Colonic mucosa (tissue), 4 donors: ENCODE results near the gene ATP5F1D. TPM values are rescaled to one million over a fixed set of nuclear protein-coding genes. Genes with fewer than 3 reads are reported as not detected.

Experiments used
- DNase-seq: peaks from one replicate; pipeline ENCODE4 v3.0.0-alpha.2; 2020
- H3K27ac ChIP-seq: fragments of 200-600 bp; one replicate; pipeline ENCODE4 v1.8.0; 2021
- H3K27me3 ChIP-seq: fragments of 200-600 bp; one replicate; pipeline ENCODE4 v1.8.0; 2021
- H3K36me3 ChIP-seq: fragments of 200-600 bp; one replicate; pipeline ENCODE4 v1.8.0; 2021
- H3K4me1 ChIP-seq: fragments of 200-600 bp; one replicate; pipeline ENCODE4 v1.8.0; 2021; ENCODE audit warnings: mild to moderate bottlenecking
- H3K4me3 ChIP-seq: fragments of 200-600 bp; one replicate; pipeline ENCODE4 v1.8.0; 2021
- H3K9ac ChIP-seq, 2 donors: one replicate each; pipeline ENCODE4 v1.7.0; 2013; ENCODE audit warnings: control low read depth in 2 of 2, low read depth in 2 of 2, low read length in 2 of 2
- H3K9me3 ChIP-seq: fragments of 200-600 bp; one replicate; pipeline ENCODE4 v1.8.0; 2021
- CTCF ChIP-seq: fragments of 200-600 bp; IDR thresholded peaks from one replicate; pipeline ENCODE4 v1.8.0; 2022; ENCODE audit warnings: antibody characterized with exemption, mild to moderate bottlenecking
- intact Hi-C: fragments of 100-400 bp; cut with DNase I; formaldehyde crosslinking; loops from one replicate; pipeline ENCODE4 v1.14.1; 2022
- total RNA-seq, 2 donors: library from RNA; stranded (reverse); fragmentation: NEBNext Ultra II Directional in 1 of 2; extraction: Animal tissue kit (Norgen Biotek cat#: 25700) in 1 of 2; gene quantifications; one replicate each; pipeline ENCODE4 v1.2.1, GENCODE V29; 2021
- donor health status: healthy.
- donor health status: DM: no; HTN: no; CAD: no.
- donor health status: DM: no; HTN: no; CAD: no.

ATP5F1D gene
- total RNA-seq, 2 donors from 2014 or later = 359 to 627 TPM

GRCh38 chr19:1271528-1272422 lies 30.2 kb downstream of the ATP5F1D start:
- Histone ChIP-seq H3K36me3 (peaks cover 10% of the 10 kb centered on the region), H3K27me3 (no peaks in the 10 kb centered on the region), H3K4me1 (peaks cover 61% of the 10 kb centered on the region), H3K9me3 (no peaks in the 10 kb centered on the region), H3K27ac (no peak overlapping the region), H3K9ac (peak overlapping the region in 1 of 2 donors; percentile 76), H3K4me3 (no peak overlapping the region)
- no peak for TF ChIP-seq CTCF
- no peak for DNase-seq
- intact Hi-C loops = no loop called here

GRCh38 chr19:1272423-1273262 lies 31.1 kb downstream of the ATP5F1D start:
- H3K9ac ChIP-seq = peak overlapping the region in 1 of 2 donors; percentile 76

GRCh38 chr19:1273263-1274041 lies 31.9 kb downstream of the ATP5F1D start:
- peak overlapping the region; percentile 27 for H3K27ac ChIP-seq
- DNase-seq = no peak
- peak overlapping the region in 1 of 2 donors; percentile 76 for H3K9ac ChIP-seq
- peaks cover 10% of the 10 kb centered on the region for H3K36me3 ChIP-seq
- peaks cover 49% of the 10 kb centered on the region for H3K4me1 ChIP-seq
- intact Hi-C loops = no loop called here
- TF ChIP-seq CTCF = no peak
- H3K27me3 ChIP-seq = no peaks in the 10 kb centered on the region
- H3K4me3 ChIP-seq = peak overlapping the region; percentile 2
- no peaks in the 10 kb centered on the region for H3K9me3 ChIP-seq

More at GRCh38 chr19:1272423-1273262, 31.1 kb downstream of the ATP5F1D start:
- intact Hi-C loops = no loop called here
- Histone ChIP-seq H3K9me3 (no peaks in the 10 kb centered on the region), H3K27me3 (no peaks in the 10 kb centered on the region), H3K4me3 (peak overlapping the region; percentile 2), H3K36me3 (peaks cover 10% of the 10 kb centered on the region), H3K4me1 (peaks cover 57% of the 10 kb centered on the region), H3K27ac (peak overlapping the region; percentile 27)
- no peak for TF ChIP-seq CTCF
- no peak for DNase-seq

DNA sequence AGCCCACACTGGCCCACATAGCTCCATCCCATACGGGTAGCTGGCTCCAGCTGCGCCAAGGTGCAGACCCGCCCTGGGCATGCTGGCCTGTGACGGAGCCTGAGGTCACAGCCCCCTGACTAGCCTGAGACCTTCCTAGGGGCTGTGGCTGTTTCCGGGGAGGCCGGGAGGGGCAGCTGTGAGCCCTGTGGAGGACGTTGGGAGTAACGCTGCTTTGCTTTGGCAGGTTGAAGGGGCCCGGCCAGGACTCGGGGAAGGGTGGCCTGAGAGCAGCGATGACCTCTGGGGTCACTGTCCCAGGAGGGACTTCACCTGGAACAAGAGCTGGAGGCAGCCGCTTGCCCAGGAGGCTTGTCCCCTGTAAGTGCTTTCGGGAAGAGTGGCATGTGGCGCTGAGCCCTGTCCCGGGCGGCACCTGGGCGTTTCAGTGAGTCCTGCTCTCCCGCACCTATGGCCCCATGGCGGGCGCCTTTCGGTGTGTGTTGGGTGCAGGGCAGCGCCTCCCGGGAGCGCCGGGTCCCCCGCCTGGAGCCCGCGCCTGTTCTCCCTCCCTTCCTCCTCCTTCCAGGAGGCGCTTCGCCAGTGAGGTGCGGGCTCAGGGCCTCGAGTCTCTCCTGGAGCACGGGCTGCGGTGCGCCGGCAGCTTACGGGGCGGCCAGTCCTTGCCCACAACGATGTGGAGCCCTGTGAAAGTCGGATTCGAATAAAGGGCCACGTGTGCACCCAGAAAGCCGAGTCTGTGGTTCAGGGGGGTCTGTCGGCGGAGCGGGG lies 32.7 kb downstream of the ATP5F1D start:
- Histone ChIP-seq H3K9me3 (no peaks in the 10 kb centered on the region), H3K36me3 (peaks cover 10% of the 10 kb centered on the region), H3K4me1 (peaks cover 45% of the 10 kb centered on the region), H3K27ac (peak overlapping the region; percentile 99), H3K27me3 (no peaks in the 10 kb centered on the region), H3K9ac (peak overlapping the region; percentile 55 to 98), H3K4me3 (peak overlapping the region; percentile 67)
- intact Hi-C loops = no loop called here
- no peak for DNase-seq
- TF ChIP-seq CTCF = no peak
